ENCODE results near the gene MBIP.
"Not testable (repeated sequence)": the region's sequence is repeated elsewhere in the genome, so short reads cannot be mapped to it uniquely, and the experiment has no call there.

The MBIP gene, protein sequence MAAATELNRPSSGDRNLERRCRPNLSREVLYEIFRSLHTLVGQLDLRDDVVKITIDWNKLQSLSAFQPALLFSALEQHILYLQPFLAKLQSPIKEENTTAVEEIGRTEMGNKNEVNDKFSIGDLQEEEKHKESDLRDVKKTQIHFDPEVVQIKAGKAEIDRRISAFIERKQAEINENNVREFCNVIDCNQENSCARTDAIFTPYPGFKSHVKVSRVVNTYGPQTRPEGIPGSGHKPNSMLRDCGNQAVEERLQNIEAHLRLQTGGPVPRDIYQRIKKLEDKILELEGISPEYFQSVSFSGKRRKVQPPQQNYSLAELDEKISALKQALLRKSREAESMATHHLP

DNA sequence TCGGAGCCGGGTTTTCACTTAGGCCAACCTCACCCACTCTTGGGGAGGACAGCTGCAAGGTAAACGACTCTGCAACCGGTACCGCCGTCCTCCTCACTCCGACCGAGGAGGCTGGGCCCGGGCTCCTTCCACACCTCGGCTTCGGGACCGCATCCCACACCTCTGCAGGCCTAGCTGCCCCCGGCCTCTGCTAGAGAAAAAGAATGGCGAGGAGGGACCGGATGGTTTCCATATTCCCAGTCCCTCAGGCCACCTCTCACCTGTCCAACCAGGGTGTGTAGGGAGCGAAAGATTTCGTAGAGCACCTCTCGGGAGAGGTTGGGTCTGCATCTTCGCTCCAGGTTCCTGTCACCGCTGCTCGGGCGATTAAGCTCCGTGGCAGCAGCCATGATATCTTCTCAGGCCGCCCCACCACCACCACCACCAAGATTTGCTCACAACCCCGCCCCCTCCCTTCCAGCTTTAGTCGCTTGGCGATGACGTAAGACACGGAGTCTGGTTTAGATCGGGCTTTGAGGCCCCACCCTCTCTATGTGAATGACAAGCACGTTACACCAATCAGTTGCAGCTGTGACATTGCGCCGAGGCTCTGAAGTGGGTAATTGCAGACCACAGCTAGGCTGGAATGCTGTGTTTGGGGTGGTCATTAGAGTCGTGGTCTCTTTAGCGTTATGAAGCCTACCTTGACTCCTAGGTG lies at the start of gene MBIP:
Gene MBIP (minus strand): TSS at position 438 of the 697 bp plus-strand sequence. CDS start 49 bp downstream, at position 389.
- peak; percentile 92 for DNase-seq

DNA sequence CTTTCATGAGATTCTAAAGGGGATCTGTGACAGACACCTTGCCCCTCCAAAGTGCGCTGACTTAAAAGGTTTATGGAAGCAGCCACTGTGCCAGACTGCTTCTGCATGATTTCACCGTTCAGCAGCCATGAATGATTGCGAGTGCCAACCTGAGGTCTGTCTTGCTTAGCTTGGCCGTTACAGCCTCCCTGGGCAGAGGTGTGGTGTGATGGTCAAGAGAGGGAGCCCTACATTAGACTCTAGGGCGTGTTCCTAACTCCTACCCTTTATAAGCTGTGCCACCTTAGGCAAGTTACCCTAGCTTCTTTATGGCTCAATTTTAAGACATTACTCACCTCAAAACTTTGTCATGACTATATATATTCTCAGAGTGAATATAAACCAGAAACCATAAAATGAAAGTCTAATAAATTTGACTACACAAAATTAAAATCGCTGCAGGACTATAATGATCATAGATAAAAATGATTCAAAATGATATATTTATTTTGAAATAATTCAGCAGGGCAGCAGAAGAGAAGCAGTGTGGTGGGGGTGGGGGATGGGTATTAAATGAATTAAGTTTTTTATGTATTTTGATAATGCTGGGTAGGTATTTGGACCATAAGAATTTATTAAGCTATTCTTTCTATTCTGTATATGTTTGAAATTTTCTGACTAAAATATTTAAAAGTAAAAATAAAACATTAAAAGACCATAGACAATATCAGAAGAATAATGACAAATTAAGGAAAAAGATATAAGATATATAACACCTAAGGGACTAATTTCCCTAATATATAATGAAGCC lies 47.7 kb upstream of the MBIP start:
- no peak for DNase-seq

DNA sequence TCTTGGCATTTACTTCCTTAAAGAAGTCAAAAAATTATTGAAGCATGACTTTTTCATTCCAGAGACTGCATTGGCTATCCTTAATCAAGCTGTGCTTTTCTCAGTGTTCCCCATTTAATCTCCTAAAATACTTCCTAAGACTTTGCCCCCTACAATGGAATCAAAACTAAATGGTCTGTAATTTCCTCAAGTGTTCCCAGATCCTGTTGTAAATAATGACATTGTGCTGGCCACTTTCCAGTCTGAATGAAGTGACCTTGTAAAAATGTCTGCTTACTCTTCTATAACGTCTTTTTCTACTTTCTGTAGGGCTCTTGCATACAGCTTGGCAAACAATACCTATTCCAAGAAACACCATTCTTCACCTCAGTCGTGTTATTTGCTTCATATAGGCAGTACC lies 45.3 kb upstream of the MBIP start:
- DNase-seq: no peak

DNA sequence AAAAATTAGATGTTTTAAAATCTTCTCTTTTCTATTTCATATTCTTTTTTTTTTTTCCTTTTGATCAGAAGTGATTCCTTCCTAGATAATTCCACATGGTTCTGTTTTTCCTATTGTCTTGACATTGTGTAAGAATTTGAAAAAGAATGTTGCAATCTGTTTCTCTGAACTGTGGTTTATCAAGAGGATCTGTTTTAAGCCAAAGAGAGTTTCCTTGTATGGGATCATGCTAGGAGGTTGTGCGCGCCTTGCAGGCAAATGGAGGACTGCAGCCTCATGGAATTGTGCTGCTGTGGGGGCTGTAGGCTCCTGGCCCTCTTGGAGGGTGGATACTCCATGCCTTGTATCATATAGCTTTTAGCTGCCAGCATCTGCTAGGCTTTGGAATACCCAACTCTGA lies 43.3 kb upstream of the MBIP start:
- DNase-seq: no peak

DNA sequence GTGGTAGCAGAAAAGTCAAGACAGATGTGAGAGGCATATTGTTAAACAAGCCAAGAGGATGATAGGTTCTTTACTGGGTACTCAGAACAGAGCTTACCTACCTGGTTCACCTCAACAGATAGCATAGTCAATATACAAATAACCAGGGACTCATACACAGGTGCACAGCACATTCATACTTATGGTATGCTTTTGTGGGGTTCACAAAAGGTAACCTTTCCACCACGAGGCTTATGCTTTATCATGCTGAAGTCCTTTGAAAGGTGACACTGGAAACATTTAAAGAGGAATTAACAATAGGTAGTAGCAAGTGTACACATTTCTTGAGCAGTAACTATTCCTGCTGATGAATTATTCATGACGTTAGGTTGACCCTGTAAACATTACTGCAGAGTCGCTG lies 42.2 kb upstream of the MBIP start:
- DNase-seq: no peak

DNA sequence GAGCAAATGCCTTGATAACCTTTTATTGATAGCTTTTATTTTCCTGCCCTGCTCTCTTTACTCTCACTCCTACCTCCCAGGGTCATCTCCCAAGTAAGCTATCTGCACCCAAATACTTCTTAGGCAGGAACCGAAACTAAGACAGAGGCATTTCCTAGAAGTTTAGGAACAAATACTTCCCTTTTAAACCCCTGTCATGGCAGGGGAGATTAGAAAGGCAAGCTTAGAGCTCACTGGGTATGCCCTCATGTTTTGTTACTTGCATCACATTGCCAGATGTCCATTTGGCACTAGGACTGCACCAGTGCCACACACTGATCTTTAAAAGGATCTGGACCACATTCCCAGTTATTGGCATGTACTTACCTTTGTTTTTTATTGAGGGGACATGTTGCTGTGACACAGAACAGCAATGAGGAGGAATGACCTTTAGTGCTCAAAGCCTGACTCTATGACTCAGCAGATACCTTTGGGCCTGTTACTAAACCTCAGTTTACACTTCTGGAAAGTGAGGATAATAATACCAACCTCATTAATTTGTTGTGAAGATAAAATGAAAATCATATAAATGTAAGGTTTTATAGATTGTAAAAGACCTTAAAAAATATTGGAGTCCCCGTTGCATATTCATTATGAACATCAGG lies 40.9 kb upstream of the MBIP start:
- no peak for DNase-seq

DNA sequence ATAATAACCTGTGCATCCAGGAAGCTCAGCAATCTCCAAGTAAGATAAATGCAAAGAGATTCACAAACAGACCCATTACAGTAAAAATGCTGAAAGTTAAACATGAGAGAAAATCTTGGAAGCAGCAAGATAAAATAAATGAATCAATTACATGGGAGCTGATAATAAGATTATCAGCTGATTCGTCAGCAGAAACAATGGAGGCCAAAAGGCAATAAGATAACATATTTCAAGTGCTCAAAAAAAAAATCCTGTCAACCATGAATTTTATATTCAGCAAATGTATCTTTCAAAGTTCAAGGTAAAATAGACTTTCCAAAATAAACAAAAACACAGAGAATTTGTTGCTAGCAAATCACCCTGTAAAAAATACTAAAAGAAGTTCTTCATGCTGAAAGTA lies 36.4 kb upstream of the MBIP start:
- no peak for DNase-seq

DNA sequence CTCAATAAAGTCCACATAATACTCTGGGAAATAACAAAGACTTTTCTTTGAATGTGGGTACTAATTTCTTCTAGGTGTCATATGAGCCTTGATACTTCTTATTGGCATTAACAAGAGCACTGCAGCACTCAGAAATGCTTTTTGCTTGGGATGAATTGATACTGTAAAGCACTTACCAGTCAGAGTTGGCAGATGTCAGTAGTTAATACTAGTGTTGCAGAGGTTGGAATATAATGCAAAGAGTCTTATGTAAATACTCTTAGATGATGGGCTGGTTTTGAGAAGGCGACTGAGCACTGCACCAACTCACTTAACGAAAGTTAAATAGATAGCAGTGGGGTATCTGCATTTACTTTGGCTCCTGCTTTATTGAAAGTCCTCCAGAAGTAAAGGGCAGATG lies 25.6 kb upstream of the MBIP start:
- peak; percentile 98 for DNase-seq

DNA sequence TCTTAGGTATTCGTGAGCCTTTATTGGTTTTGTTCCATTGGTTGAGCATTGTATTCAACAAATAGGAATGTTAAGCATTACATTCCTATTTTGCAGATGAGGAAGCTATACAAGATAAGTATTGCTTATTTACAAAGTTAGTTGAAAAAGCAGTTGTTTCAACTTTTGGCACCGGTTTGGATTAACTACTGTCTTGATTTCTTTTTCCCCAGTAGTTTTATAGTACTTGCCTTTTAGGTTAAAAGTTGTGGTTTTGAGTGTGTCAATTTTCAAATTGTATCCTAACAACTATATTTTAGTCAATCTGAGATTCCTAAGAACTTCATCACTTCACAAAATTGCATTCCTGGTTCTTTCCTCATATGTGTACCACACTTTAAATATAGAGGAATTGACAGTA lies 23.8 kb upstream of the MBIP start:
- DNase-seq: no peak

DNA sequence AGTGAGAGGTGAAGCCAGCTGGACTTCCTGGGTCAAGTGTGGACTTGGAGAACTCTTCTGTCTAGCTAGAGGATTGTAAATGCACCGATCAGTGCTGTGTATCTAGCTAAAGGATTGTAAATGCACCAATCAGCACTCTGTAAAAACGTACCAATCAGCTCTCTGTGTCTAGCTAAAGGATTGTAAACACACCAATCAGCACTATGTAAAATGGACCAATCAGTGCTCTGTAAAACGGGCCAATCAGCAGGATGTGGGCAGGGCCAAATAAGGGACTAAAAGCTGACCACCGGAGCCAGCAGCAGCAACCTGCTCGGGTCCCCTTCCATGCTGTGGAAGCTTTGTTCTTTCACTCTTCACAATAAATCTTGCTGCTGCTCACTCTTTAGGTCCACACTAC lies 21.4 kb upstream of the MBIP start:
- DNase-seq: not testable (repeated sequence)

DNA sequence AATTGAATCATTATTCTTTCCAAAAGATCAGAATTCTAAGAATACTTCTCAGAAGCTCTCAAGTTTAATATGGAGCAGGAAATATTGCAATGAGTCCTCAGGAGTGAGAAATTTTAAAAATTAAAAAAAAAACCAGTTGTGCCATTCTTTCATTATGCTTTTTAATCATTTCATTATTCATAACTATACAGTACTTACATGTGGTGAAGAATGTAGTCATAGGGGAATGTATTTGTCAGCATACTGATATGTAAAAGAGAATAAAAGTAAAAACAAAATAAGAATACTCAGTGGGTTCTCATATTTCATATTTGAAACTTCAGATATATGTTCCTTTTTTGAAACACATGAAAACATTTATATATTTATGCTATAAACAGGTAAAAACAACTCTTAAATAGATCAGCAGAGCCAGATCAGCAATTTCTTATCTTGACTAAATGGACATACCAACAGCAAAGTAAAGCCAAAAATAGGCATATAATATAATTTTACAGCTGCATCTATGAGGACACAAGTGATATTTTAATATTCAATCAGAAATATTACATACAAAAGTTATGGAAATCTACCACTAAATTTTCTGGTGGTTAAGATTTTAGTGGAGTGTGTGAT lies 19.9 kb upstream of the MBIP start:
- no peak for DNase-seq

DNA sequence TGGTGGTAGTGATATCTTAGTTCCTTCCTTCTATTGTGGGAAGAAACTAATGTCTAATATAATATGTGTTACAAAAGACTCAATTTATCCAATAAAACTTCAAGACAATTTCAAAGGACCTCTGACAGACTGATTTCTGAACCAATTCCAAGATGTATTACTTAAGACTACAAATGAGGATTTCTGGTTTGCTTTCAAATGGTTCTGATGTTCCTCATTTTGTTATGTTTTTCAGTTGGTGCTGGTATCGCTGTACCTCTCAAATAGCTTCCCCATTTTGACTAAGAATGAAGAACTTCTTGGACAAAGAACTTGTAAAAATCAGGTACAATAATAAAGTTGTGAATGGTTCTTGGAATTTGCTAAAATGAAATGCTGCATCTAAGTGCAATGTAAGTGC lies 19.4 kb upstream of the MBIP start:
- no peak for DNase-seq

DNA sequence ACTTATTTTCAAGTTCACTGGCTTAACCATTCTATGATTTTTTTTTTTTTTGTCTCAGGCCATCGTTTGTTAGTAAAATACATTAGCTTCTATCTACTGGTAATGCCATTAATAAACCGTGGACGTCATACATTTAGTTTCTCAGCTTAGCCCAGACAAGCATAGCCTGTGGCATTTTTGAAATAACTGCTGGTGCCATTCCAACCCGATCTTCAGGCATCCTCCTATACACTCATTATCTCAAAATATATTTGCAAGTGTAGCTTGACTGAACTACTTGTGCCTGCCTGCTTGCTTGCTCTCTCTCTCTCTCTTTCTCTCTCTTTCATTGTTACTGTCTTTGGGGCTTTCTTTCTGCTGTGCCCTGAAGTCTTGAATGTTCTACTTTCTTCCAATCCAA lies 12.7 kb upstream of the MBIP start:
- no peak for DNase-seq

DNA sequence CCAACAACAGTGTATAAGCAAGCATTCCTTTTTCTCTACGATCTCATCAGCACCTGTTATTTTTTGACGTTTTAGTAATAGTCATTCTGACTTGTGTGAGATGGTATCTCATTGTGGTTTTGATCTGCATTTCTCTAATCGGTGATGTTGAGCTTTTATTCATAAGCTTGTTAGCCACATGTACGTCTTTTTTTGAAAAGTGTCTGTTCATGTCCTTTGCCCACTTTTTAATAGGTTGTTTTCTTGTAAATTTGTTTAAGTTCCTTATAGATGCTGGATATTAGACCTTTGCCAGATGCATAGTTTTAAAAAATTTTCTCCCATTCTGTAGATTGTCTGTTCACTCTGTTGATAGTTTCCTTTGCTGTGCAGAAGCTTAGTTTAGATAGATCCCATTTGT lies 7.1 kb upstream of the MBIP start:
- not testable (repeated sequence) for DNase-seq

DNA sequence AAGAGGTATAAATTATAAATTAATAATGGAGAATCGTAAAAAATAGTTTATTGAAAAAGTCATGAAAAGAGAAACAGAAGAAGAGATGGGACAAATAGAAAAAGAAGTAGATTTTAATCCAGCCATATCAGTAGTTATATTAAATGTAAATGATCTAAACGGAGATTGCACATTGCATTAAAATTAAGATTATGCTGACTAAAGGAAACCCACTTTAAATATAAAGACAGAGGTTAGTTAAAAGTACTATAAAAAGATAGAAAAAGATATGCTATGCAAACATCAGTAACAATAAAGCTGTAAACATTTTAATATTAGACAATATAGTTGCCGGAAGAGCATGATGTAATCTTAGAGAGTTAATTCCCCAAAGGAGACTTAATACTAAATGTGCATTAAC lies 5.4 kb upstream of the MBIP start:
- DNase-seq: no peak

DNA sequence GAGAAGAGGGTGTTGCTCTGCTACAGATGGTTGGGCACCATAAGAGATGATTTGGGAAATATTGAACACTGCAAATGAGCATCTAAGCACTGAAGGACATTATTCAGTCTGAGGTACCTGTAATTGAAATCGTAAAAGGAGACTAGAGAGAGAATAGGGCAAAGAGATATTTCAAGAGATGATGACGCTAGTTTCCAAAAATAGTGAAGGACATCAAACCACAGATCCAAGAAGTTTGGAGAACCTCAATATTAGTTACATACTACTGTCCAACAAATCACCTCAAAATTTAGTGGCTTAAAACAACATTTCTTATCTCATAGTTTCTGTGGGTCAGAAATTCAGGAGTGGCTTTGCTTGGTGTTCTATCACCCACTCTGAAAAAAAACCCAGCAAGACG lies 4.5 kb upstream of the MBIP start:
- no peak for DNase-seq

DNA sequence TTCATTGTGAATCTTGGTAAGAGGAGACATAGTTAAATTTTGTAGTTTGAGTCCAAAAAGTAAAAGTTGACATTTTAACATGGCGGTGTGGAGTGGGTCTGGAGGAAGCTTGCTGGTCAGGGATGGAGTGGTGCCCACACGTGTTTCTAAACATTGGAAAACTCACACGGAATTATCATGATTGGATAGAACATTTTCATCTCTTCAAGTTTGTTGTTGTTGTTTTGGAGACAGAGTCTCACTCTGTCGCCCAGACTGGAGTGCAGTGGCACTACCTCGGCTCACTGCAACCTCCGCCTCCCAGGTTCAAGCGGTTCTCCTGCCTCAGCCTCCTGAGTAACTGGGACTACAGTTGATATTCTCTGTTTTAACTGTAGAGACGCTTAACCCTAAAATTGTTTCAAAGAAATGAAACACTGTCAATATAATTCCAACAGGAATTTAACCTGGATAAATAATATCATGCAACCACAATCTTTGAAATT lies 502 bp upstream of the MBIP start:
- DNase-seq: no peak

DNA sequence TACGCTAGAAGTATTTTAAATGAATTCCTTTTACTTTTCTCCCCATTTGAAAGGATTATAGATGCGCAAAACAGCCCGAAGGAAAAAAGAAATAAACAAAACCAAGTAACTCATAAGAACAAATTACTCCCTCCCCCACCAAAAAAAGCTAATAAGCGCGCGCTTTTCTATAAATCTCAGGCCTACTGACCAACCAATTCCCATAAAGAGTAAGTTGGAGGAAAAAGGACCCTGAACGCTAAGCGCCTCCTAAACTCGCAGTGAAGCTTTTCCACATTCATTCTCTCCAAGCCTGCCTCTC lies 588 bp downstream of the MBIP start:
- DNase-seq: no peak

DNA sequence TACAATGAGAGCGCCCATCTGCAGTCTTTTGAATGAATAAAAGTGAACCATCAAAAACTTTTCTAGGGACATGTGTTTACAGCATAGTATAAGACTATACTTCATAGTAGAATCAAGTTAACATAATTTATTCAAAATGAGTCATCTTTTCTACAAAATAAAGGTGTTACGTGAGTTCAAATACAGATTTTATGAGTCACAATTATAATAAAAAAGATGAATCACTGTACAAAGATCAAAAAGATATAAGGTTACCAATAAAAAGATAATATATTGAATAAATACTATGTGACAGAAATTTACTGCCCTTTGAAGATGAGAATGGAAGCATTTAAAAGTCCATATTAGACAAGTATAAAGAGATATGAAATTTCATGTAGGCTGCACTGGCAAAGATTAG lies 2.8 kb downstream of the MBIP start:
- no peak for DNase-seq

DNA sequence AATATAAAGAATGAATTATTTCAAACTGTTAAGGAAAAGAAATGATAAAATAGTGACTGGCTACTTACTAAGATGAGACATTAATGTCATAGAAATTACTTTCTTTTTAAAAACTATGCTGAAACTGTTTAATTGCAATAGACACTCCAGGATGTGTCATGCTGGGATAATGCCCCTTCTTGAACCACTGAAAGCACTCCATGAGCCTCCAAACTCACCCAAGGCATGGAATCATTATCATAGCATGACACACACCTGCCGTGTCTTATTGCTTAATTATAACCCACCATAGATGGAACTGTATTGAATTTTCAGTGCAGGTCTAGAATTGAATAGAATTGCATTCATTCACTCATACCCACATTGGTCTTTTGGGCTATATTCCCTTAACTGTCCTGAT lies 4.3 kb downstream of the MBIP start:
- DNase-seq: no peak

DNA sequence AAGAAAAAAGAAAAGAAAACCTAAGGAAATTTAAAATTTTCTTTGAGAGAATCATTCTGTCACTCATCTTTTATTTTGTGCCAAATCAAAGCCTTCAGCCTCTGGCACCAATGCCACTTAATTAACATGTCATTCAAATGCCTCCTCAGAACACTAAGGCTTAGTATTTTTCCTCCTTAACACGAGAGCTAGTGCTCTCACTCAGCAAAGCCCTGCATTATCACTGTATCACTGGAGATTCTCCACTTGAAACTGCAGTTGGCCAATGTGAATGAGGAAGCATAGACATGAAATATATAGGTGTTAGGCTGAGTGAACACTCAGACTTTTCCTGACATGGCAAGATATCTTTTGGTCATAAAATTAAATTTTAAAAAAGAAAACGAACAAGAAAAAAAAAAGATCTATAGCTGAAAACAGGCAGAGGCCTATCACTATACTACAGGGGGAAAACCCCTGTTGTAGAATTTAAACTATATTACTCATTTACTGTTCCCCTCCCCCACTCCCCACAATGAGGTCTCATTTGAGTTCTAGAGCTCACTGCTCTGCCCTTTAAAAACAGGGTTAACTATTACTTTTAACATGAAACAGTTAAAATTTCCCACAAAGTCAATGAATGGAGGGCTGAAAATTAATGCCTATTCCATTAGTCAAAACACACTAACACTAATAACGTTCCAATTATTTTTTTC lies 5.1 kb downstream of the MBIP start:
- DNase-seq: no peak

DNA sequence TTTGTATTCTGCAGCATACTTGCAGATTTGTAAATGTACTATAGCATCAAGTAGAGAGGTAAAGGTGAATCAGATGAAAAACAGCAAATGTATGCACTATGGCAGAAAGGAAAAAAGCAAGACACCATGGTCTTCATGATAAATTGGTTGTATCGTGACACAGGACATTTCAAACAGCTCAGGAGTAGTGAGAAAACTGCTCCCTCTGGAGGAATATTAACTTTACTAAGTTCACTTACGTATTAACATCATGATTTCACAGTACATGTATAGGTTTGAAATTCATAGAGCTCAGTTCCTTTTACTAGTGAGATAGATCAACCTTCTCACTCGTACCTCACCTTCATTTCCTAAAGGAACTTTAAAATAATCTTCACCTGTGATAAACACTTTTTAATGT lies 6.5 kb downstream of the MBIP start:
- no peak for DNase-seq

Data from NCI-H1436 treated with DMSO at 0.1 percent for 48 hours (cell line).